OCI-LY3 (cell line): ENCODE measurements around the gene HSF5.

Experiments
- EZH2phosphoT487 ChIP-seq: fragments of 200-600 bp; shearing (Covaris generic); IDR thresholded peaks from 2 replicates; pipeline ENCODE4 v1.6.1; 2018; ENCODE audit warnings: antibody characterized with exemption, mixed run types, low read depth
- TF ChIP-seq, protein P1 (sequence below): fragments of 200-600, 300-600 bp; sonication (generic); IDR thresholded peaks from 2 replicates; pipeline ENCODE4 v1.5.1; 2014; ENCODE audit warnings: antibody characterized with exemption, low read length, low read depth

DNA sequence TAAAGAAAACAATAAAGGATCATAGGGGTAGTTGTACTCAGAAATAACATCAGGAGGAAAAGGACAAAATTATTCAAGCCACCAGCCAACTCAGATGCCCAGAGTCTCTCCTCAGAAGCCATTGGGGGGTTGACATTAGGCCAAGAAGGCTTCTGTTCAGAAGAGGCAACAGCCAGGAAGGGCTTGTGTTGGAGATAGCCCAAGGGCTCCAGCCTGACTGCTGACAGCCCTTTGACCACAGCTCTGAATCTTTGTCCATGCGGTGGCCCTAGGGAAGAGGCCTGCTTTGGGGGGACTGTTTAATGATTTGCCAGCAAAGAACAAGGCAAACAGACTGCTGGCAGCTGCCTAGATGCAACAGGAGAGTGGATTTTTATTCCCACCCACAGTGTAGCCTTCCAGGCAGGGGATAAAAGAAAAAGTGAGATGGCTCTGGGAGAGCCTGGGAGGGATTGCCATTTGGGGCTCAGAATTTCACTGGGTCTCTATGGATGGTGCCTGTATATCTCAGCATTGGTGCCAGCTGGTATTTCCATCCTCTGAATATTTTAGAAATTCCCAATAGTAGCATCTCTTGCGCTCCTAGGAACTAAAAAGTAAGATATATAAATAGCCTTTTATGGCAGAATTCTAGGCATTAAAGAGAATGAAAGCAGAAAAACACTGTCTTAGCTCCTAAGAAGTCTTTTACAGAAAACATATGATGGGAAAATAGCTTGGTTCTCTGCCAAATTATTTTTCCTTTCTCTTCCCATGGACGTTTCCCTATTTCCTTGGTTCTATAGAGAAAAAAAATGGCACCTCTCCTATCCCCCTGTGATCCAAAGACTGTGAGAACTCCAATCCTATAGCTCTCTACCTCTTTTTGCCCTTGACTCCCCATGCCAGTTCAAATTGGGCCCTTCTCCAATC lies 106.8 kb downstream of the HSF5 start:
- TF ChIP-seq, protein P1, sequence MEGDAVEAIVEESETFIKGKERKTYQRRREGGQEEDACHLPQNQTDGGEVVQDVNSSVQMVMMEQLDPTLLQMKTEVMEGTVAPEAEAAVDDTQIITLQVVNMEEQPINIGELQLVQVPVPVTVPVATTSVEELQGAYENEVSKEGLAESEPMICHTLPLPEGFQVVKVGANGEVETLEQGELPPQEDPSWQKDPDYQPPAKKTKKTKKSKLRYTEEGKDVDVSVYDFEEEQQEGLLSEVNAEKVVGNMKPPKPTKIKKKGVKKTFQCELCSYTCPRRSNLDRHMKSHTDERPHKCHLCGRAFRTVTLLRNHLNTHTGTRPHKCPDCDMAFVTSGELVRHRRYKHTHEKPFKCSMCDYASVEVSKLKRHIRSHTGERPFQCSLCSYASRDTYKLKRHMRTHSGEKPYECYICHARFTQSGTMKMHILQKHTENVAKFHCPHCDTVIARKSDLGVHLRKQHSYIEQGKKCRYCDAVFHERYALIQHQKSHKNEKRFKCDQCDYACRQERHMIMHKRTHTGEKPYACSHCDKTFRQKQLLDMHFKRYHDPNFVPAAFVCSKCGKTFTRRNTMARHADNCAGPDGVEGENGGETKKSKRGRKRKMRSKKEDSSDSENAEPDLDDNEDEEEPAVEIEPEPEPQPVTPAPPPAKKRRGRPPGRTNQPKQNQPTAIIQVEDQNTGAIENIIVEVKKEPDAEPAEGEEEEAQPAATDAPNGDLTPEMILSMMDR: no peak
- TF ChIP-seq EZH2phosphoT487: no peak
